Posterior vena cava (tissue), 2 donors: Measurements from ENCODE around the gene ATRNL1. TPM values are rescaled to one million over a fixed set of nuclear protein-coding genes. Genes with fewer than 3 reads are reported as not detected.

ENCODE experiments used
- DNase-seq: peaks from one replicate; pipeline ENCODE4 v3.0.0-alpha.2; 2020; ENCODE audit warnings: low spot score
- intact Hi-C, 2 donors: fragments of 100-400 bp; cut with DNase I; formaldehyde crosslinking; loops; one replicate each; pipeline versions ENCODE4 v1.14.1 to v1.14.2; 2022 to 2023
- total RNA-seq, 2 donors: library from RNA; stranded (reverse); fragmentation: NEBNext Ultra II Directional; extraction: Animal tissue kit (Norgen Biotek cat#: 25700); gene quantifications; one replicate each; pipeline ENCODE4 v1.2.1, GENCODE V29; 2021
- donor health status: DM: yes; HTN: yes; CAD: no.
- donor health status: DM: yes; HTN: yes; CAD: no.

The ATRNL1 gene
- total RNA-seq, 2 donors from 2014 or later, result 0.32 to 1.4 TPM

- intact Hi-C loops, result no loop called here
- DNase-seq, result no peak
These were observed 887.3 kb downstream of the ATRNL1 start for GRCh38 chr10:115980470-115980869.

GRCh38 chr10:115981081-115981480, 887.9 kb downstream of the ATRNL1 start:
- DNase-seq, result no peak
- intact Hi-C loops, result no loop called here

GRCh38 chr10:115982076-115982475, 888.9 kb downstream of the ATRNL1 start:
- intact Hi-C loops, result no loop called here
- DNase-seq, result no peak

- intact Hi-C loops, result no loop called here
- DNase-seq, result no peak
These were observed 889.4 kb downstream of the ATRNL1 start for GRCh38 chr10:115982526-115982925.

- intact Hi-C loops, result no loop called here
- DNase-seq, result no peak
These were observed 892.6 kb downstream of the ATRNL1 start for GRCh38 chr10:115985786-115986185.

- no peak for DNase-seq
- intact Hi-C loops, result no loop called here
These were observed 895.2 kb downstream of the ATRNL1 start for GRCh38 chr10:115988380-115988779.

GRCh38 chr10:115989621-115990020, 896.5 kb downstream of the ATRNL1 start:
- intact Hi-C loops, result no loop called here

GRCh38 chr10:115992236-115992986, 899.2 kb downstream of the ATRNL1 start:
- DNase-seq, result no peak
- intact Hi-C loops, result no loop called here

More at GRCh38 chr10:115989621-115990020, 896.5 kb downstream of the ATRNL1 start:
- no peak for DNase-seq

GRCh38 chr10:115996031-115996430, 902.9 kb downstream of the ATRNL1 start:
- no peak for DNase-seq
- intact Hi-C loops, result no loop called here

GRCh38 chr10:115998301-115998700, 905.1 kb downstream of the ATRNL1 start:
- no peak for DNase-seq
- intact Hi-C loops, result no loop called here

Other genes with a start within 250 kb of the ATRNL1 start
- 1 to 10 TPM; 8.2 to 9.8 TPM for gene TRUB1, start 155.2 kb upstream of the ATRNL1 start, total RNA-seq